ENCODE results near the gene MTOR.

DNA sequence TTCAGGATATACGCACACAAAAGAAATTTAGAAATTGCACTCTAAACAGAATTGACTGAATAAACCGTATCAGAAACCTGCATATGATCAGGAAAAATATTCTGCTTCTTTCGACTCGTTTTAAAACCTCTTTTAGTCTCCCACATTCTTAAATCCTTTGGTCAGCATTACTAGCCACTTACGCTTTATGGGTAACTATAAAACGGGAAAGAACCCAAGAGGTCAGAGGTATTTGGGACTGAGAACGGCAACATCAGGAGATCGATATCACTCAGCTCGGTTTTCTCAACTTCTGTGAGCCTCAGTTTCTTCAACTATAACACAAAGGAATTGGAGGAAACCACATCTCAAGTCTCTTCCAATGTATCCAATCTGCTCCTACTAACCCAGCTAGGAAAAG lies 109.6 kb downstream of the MTOR start:
- TF ChIP-seq EZH2 (IDR thresholded peaks at IDR 0.05; ENCODE audit: insufficient read depth, poor library complexity, severe bottlenecking): no peak
- no peak for TF ChIP-seq EZH2phosphoT487 (IDR thresholded peaks at IDR 0.05; ENCODE audit: insufficient read depth, low read depth)
